Activated CD8-positive, alpha-beta memory T cell treated with anti-CD3 and anti-CD28 coated beads, Interleukin-2, amount 50 U/mL, for 4 hours (primary cell): ENCODE measurements around the gene BMP6.

Source experiments
- DNase-seq: peaks from one replicate; pipeline ENCODE4 v3.0.0-alpha.2; 2020

The BMP6 gene

DNA sequence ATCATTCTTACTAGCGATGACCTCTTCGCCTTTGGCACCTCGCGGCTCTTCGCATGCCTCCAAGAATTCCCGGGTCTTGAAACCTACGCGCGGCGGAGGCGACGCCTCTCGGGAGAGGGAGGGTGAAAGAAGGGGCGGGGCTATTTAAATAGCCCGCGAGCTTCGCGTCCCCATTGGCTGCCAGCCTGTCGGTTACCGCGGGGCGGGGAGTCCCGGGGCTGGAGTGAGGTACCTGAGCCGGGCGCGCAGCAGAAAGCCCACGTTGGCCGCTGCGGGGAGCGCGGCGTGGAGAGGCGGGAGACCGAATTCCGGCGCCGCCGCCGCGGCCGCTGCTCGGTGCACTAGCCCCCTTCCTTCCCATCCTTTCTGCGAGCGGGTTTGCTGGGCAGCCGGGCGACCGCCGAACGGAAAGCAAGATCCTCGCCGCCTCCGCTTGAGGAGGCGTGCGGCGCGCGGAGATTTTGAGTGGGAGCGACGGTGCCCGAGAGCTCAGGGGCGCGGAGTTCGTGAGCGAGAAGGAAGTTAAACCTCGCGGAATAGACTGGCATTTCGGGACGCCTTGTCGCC lies at the start of gene BMP6:
BMP6 (plus strand) TSS at position 251 of the 567 bp plus-strand sequence. CDS start 857 bp downstream, outside the sequence.
- DNase-seq: peak; percentile 28

GRCh38 chr6:7677229-7677628 lies 48.7 kb upstream of the BMP6 start:
- no peak for DNase-seq

- DNase-seq: no peak
Observed at GRCh38 chr6:7680393-7681075, 45.4 kb upstream of the BMP6 start.

GRCh38 chr6:7681449-7681848 lies 44.5 kb upstream of the BMP6 start:
- no peak for DNase-seq

- DNase-seq: no peak
Observed at GRCh38 chr6:7684076-7684475, 41.8 kb upstream of the BMP6 start.

DNA sequence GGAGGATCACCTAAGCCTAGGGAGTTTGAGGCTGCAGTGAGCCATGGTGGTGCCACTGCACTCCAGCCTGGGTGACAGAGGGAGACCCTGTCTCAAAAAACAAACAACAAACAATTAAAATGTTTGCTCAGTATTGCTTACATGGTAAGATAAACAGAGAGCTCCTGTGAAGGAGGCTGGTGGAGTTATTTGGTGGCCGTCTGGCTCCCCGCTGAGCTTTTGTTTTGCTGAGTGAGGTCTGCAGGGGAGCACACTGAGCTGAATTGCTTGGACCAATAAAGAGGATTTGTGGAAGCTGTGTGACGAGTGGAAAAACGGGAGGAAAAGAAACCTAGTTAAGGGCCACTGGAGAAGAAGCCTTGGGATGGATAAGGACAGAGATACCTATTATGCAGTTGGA lies 41.1 kb upstream of the BMP6 start:
- no peak for DNase-seq

GRCh38 chr6:7685276-7685675 lies 40.6 kb upstream of the BMP6 start:
- no peak for DNase-seq

DNA sequence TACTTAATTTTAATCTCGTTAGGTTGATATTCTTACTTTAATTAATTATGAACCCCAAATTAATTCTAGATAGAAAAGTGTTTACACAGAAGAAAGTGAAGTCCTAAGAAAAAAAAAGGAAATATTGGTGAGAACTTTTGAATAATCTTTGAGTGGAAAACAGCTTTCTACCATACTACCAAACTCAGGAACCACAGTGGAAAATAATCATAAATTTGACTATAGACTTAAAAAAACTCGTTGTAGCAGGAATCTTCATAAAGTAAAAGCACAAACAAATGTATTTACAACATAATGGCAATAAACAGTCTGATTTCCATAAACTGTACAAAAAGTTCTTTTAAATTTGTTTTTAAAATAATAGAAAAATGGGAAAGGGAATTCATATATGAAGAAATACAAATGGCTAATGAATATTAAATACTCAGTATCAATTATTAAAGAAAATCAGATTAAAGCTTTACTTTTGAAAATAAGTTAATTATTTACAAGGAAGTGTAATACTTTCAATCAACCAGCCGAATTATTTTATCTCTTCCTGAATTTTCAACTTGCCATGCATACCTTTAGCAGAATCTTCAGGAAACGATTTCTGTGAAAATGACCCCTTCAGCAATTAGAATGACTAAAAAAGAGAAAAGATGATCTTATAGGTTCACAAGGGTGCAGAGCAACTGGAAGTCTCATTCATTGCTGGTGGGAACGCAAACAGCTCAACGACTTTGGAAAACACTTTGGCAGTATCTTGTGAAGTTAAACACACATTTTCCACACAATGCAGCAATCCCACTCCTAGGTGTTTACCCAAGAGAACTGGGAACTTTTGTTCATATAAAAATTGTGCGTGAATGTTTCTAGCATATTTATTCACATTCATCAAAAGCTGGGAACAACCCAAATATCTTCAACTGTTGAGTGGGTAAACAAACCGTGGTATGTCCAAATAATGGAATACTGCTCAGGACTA lies 38.5 kb upstream of the BMP6 start:
- DNase-seq: no peak

- no peak for DNase-seq
Observed at GRCh38 chr6:7691021-7691420, 34.9 kb upstream of the BMP6 start.

DNA sequence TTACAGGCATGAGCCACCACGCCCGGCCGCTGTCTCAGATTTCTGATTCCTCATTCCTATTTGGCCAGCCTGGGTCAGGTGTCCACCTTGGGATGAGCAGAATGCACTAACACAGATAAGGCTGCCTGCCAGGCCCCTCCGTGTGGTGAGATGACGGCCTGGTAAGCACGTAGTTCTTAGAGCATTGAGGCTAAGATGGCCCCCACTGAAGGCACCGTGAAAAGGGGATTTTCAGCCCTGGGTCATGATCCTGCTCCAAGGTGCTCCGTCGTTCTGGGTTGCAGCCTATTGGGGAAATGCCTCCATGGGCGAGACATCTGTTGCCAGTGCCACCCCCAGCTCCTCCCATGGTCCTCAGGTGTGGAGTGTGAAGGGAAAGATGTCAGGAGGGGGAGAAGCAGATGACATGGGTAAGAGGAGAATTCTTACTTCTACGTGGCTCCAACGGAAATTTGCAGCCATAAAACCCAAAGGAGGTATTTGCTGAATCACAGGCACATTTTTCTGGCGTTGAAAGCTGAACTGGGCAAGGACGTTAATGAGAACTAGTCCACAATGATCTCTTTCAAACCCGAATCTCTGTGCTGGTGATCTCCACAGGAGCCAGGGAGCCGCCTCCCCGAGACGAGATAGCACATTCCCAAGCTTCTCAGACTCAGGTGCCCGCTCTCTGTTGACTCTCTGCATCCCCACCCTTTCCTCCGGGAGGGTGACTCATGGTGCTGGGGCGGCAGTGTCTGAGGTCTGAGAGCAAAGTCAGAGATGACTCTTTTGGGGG lies 34.0 kb upstream of the BMP6 start:
- DNase-seq: no peak

- DNase-seq: no peak
Observed at GRCh38 chr6:7692453-7692784, 33.5 kb upstream of the BMP6 start.

DNA sequence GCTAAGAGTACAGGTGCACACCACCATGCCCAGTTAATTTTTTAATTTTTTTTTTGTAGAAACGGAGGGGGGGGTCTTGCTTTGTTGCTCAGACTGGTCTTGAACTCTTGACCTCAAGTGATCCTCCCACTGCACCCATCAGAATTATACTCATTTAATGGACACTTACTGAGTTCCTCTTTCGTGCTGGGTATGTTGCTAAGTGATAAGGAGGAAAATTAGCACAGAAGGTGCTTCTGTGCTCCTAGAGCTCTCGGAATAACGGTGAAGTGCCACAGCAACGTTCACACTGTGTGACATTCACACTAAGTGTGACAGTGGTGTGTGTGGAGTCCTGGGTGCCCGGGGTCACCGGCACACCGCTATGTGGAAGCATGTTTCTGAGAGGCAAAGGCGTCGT lies 32.1 kb upstream of the BMP6 start:
- DNase-seq: no peak

GRCh38 chr6:7696061-7696460 lies 29.8 kb upstream of the BMP6 start:
- DNase-seq: no peak

- no peak for DNase-seq
Observed at GRCh38 chr6:7697432-7697819, 28.5 kb upstream of the BMP6 start.

- no peak for DNase-seq
Observed at GRCh38 chr6:7697820-7698623, 27.9 kb upstream of the BMP6 start.

DNA sequence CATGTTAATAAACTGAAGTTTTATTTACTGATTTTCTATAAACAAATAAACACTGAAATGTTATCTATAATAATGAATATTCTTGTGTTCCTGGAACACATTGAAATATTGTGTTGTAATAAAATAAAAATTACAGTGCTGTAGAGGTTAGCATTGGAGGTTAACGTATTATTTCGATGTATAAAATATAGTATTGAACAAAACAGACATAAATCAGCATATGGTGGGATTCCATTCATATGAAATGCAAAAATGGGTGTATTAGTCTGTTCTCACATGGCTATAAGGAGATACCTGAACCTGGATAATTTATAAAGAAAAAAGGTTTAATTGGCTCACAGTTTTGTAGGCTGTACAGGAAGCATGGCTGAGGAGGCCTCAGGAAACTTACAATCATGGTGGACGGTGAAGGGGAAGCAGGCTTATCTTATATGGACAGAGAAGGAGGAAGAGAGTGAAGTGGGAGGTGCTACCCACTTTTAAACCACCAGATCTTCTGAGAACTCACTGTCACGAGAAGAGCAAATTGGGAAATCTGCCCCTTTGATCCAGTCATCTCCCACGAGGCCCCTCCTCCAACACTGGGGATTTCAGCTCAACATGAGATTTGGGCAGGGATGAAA lies 24.6 kb upstream of the BMP6 start:
- DNase-seq: no peak

DNA sequence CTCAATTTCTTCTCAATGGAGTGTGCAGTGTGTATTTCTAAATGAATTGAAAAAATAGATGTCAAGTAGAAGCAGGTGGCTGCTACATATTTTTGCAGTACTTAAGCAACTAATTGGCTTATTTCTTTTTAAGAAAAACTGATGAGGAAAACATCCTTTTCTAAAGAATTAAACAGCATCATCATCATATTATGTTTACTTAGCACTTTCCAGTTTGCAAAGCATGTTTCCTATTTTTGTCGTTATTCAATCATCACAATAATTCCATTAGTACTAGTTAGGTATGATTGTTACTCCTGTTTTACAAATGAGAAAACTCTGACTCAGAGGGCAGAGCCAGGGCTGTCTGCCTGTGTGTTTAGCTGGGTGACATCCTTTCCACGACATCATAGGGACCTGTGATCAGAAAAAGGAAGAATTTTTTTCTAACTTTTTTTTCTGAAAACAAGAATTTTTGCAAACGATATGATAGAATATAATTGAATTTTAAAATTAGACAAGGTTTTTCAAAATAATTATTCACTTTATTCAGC lies 22.7 kb upstream of the BMP6 start:
- no peak for DNase-seq

DNA sequence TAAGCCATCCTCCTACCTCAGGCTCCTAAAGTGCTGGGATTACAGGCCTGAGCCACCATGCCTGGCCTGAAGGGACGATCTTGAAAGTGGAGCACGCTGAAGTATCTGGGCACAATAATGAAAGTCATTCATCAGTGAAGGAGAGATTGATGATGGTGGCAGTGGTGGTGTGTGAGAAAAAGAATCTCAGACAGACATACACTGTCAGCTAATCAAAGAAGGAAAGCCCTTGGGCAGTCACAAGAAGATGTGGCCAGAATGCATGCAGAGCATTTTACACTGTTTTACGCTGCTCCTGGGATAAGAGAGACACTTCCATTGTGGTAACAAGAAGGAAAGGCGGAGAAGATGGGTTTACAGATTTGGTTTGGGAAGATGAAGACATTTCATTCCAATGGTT lies 20.4 kb upstream of the BMP6 start:
- no peak for DNase-seq

DNA sequence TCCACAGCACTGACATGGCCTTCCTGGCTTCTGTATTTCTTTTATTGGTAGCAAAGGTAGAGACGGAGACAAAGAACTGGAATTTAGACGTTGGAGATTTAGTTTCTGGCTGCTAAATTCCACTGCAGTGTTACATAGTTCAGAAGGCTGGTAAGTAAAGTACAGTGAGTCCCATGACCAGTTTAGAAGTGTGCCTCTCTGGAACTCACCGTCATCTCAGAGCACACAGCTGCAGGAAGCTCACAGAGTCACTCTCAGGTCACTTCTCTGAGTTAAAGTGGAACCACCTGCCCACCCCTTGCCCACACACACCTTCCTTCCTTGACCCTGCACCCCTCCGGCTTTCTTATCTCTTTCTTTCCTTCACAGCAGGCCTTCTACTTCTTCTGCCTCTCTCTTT lies 19.6 kb upstream of the BMP6 start:
- DNase-seq: no peak

DNA sequence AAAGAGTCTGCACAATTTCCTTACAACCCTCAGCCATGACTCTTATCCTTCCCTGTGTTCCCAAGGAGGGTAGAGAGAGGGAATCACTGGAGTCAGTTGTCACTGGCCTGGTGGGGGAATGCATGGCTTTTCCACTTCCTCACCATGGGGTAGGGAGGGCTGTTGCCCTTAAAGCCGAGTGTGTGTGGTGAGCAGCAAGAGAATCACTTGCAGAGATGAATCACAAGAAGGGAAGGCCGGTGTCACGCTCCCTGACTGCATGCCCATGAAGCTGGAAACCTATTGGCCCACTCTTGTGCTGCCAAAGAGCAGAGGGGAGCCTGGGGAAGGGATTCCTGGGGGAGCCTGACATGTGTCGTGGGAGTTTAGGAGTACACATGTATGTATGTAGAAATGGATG lies 18.1 kb upstream of the BMP6 start:
- DNase-seq: no peak

DNA sequence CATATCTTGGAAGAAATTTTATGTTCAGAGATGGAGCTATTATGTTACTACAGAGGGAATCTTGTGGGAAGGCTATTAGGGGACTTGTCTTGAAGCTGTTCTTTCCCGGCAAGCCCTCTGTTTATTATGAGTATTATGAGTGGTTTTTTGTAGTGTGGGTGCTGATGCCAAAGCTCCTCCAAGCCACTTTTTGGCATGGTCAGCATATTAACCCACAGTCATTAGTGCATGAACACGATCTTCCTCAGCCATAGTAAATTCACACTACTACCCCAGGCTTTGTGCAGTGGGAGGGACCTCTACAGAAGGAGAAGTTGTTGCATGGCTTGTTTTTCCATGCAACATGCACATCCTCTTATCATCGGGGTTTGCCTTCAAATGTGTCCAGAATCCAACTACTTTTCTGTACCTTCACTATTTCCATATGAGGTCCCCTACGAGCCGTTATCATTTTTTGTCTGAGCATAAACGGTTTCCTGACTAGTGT lies 6.5 kb upstream of the BMP6 start:
- DNase-seq: no peak
